ENCODE data around the gene RHBDL1. TPM values are rescaled to one million over a fixed set of nuclear protein-coding genes. Genes with fewer than 3 reads are reported as not detected.

RHBDL1 gene
- polyA plus RNA-seq, 1 donor (not counting 4 experiments of a cell fraction or from before 2014, with no cell fraction given), result 0.71 TPM

DNA sequence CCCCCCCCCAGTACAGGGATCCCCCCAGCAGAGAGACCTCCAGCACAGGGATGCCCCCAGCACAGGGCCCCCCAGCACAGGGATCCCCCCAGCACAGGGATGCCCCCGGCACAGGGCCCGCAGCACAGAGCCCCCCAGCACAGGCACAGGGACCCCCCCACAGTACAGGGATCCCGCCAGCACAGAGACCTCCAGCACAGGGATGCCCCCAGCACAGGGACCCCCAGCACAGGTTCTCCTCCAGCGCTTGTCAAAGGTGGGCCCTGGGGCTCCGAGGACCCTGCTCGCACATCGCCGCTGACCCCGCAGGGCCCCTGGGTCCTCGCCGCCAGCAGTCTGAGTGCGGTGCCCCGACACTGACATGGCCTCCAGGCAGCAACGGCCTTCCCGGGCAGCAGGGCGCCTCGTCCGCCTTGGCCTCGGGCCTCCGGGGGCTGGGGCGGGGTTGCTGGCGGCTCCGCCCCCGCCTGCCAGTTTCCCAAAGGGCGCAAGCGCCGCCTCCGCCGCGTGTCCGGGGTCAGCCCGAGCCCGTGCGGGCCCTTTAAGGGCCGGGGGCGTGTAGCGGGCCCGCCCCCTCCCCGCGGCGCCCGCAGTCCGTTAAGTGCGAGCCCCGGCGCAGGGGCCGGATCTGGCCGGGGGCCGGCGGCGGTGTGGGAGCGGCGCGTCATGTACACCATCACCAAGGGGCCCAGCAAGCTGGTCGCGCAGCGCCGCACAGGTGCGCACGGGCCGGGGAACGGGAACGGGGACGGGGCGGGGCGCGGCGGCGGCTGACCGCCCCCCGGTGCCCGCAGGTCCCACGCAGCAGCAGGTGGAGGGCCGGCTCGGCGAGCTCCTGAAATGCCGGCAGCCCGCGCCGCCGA, 33.9 kb upstream of the RHBDL1 start, which contains the start of gene MCRIP2:
MCRIP2 (plus strand) TSS at position 503 of the 863 bp plus-strand sequence; CDS start at position 667, 164 bp downstream.
- no peaks in the 10 kb centered on the region for H3K9me3 ChIP-seq (ENCODE audit: control insufficient read depth, low read depth, low read length)
- no peaks in the 10 kb centered on the region for H3K79me2 ChIP-seq (ENCODE audit: control insufficient read depth, insufficient read depth, low read length)
- peak within 1 kb of the TSS; percentile 67 for H3K9ac ChIP-seq (ENCODE audit: control insufficient read depth, extremely low read depth, insufficient read depth, low read length)
- TF ChIP-seq CTCF (optimal IDR thresholded peaks at IDR 0.05 in 1 of 3, IDR thresholded peaks at IDR 0.05 in 1 of 3, conservative IDR thresholded peaks at IDR 0.05 in 1 of 3; ENCODE audit: extremely low read depth in 1 of 3, insufficient read depth in 2 of 3, low read length in 3 of 3) (no peak), EZH2 (IDR thresholded peaks at IDR 0.05; ENCODE audit: low read length) (no peak)
- no peaks in the 10 kb centered on the region for H3K36me3 ChIP-seq (ENCODE audit: control insufficient read depth in 2 of 2, extremely low read depth in 1 of 2, insufficient read depth in 2 of 2, low read length in 2 of 2)
- dilution Hi-C loops (cut with MboI; ENCODE audit: extremely low pct_ligation_motif_present, low sequenced_read_pairs), result no loop called here
- H3K4me2 ChIP-seq (ENCODE audit: control insufficient read depth, extremely low read depth, insufficient read depth, low read depth, low read length), result peak within 1 kb of the TSS; percentile 80
- H2AFZ ChIP-seq (ENCODE audit: control insufficient read depth, low read length), result peak within 1 kb of the TSS; percentile 75
- H3K27me3 ChIP-seq (ENCODE audit: control insufficient read depth, extremely low read depth, insufficient read depth, low read length), result no peaks in the 10 kb centered on the region
- H3K4me3 ChIP-seq (ENCODE audit: control insufficient read depth in 2 of 3, extremely low read depth in 1 of 3, insufficient read depth in 2 of 3, low read depth in 1 of 3, low read length in 3 of 3), result peak within 1 kb of the TSS; percentile 53 to 69 (median 65)
- DNase-seq (ENCODE audit: low read depth, low spot score) (no peak), FAIRE-seq (no peak)
- H3K9me1 ChIP-seq (ENCODE audit: control insufficient read depth, extremely low read depth, insufficient read depth, low read length), result peaks cover 2% of the 10 kb centered on the region
- H3K4me1 ChIP-seq (ENCODE audit: control insufficient read depth, extremely low read depth, insufficient read depth, low read length), result peaks cover 8% of the 10 kb centered on the region
- H3K27ac ChIP-seq (ENCODE audit: control insufficient read depth, insufficient read depth, low read length), result no peak within 1 kb of the TSS
- H4K20me1 ChIP-seq (ENCODE audit: control insufficient read depth, extremely low read depth, insufficient read depth, low read length), result no peaks in the 10 kb centered on the region

DNA sequence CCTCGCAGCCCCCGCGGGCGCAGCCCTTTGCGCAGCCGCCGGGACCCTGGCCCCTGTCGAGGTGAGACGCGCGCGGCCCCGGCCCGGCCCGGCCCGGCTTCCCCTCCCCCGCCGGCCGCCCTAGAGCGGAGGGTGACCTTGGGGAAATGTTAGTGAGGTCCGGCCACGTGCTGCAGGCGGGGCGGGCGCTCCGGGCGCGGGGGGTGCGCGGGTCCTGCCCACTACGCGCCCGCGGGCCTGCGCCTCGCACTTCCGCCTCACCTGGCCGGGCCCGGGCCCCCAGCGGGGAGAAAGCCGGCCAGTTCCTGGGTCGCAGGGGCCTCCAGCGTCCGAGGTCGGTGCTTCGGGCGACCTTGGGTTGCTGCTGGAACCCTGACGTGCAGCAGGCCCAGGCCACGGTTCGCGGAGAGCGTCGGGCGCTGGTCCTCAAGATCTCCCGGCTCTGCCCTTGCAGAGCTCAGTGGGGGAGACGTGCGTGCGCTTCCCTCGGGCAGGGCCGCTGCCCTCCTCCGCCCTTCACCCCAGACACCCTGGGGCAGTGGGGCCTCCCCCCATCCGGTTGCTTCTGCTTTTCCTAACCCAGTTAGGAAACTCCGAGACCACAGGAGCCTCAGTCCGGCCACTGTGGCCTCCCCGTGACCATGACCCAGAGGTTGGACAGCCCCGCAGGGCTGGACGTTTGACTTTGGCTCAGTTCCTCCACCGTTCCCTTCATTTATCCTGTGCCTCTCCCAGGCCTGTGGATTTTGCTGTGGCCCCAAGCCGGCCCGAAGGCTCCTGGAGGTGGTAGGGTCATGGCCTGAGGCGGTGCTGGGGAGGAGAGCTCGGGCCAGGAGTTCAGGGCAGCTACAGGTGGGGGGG, 33.1 kb upstream of the RHBDL1 start:
- dilution Hi-C loops (cut with MboI; ENCODE audit: extremely low pct_ligation_motif_present, low sequenced_read_pairs), result no loop called here
- peak overlapping the region; percentile 40 for H2AFZ ChIP-seq (ENCODE audit: control insufficient read depth, low read length)
- H3K4me1 ChIP-seq (ENCODE audit: control insufficient read depth, extremely low read depth, insufficient read depth, low read length), result peaks cover 8% of the 10 kb centered on the region
- H3K9ac ChIP-seq (ENCODE audit: control insufficient read depth, extremely low read depth, insufficient read depth, low read length), result peak overlapping the region; percentile 67
- no peaks in the 10 kb centered on the region for H3K9me3 ChIP-seq (ENCODE audit: control insufficient read depth, low read depth, low read length)
- peak overlapping the region; percentile 53 to 69 (median 65) for H3K4me3 ChIP-seq (ENCODE audit: control insufficient read depth in 2 of 3, extremely low read depth in 1 of 3, insufficient read depth in 2 of 3, low read depth in 1 of 3, low read length in 3 of 3)
- TF ChIP-seq CTCF (optimal IDR thresholded peaks at IDR 0.05 in 1 of 3, IDR thresholded peaks at IDR 0.05 in 1 of 3, conservative IDR thresholded peaks at IDR 0.05 in 1 of 3; ENCODE audit: extremely low read depth in 1 of 3, insufficient read depth in 2 of 3, low read length in 3 of 3) (no peak), EZH2 (IDR thresholded peaks at IDR 0.05; ENCODE audit: low read length) (no peak)
- peaks cover 2% of the 10 kb centered on the region for H3K79me2 ChIP-seq (ENCODE audit: control insufficient read depth, insufficient read depth, low read length)
- H3K27ac ChIP-seq (ENCODE audit: control insufficient read depth, insufficient read depth, low read length), result no peak overlapping the region
- H4K20me1 ChIP-seq (ENCODE audit: control insufficient read depth, extremely low read depth, insufficient read depth, low read length), result no peaks in the 10 kb centered on the region
- H3K9me1 ChIP-seq (ENCODE audit: control insufficient read depth, extremely low read depth, insufficient read depth, low read length), result peaks cover 2% of the 10 kb centered on the region
- no peaks in the 10 kb centered on the region for H3K27me3 ChIP-seq (ENCODE audit: control insufficient read depth, extremely low read depth, insufficient read depth, low read length)
- peak overlapping the region; percentile 80 for H3K4me2 ChIP-seq (ENCODE audit: control insufficient read depth, extremely low read depth, insufficient read depth, low read depth, low read length)
- DNase-seq (ENCODE audit: low read depth, low spot score) (no peak), FAIRE-seq (no peak)
- no peaks in the 10 kb centered on the region for H3K36me3 ChIP-seq (ENCODE audit: control insufficient read depth in 2 of 2, extremely low read depth in 1 of 2, insufficient read depth in 2 of 2, low read length in 2 of 2)
